NT2/D1 (cell line): Measurements from ENCODE around the gene EHD1.

Experiments used
- SUZ12 ChIP-seq: IDR thresholded peaks from 2 replicates; pipeline ENCODE4 v1.6.1; 2011; ENCODE audit not compliant: insufficient read length, insufficient read depth; ENCODE audit errors: extremely low read depth
- YY1 ChIP-seq: IDR thresholded peaks from 2 replicates; pipeline ENCODE4 v1.6.1; 2011; ENCODE audit not compliant: insufficient read length, insufficient read depth
- ZNF274 ChIP-seq: IDR thresholded peaks from 2 replicates; pipeline ENCODE4 v1.6.1; 2011; ENCODE audit warnings: mild to moderate bottlenecking, low read depth, low read length

GRCh38 chr11:64877390-64878222 is 815 bp downstream of the EHD1 start:
- TF ChIP-seq ZNF274 (no peak), SUZ12 (no peak), YY1 (no peak)
